Natural killer cell (primary cell): ENCODE data around the gene CNEP1R1. TPM values are rescaled to one million over a fixed set of nuclear protein-coding genes. Genes with fewer than 3 reads are reported as not detected.

Source experiments
- ATAC-seq, 3 donors: fragments of 150-1000 bp in 2 of 3; fragments of 200-7000 bp in 1 of 3; cut with Tn5 transposase; 1 replicate in 1 of 3; 2 replicates in 2 of 3; pipeline ENCODE4 v1.10.0; 2021; ENCODE audit warnings: mild to moderate bottlenecking in 2 of 3, moderate library complexity in 2 of 3
- DNase-seq, 2 donors: peaks; one replicate each; pipeline versions ENCODE4 v3.0.0 to v3.0.0-alpha.2; 2013 to 2021; ENCODE audit warnings: mixed read lengths in 1 of 2
- H3K27ac ChIP-seq: one replicate; pipeline ENCODE4 v1.5.1; 2013; ENCODE audit warnings: mild to moderate bottlenecking, low read length
- H3K27me3 ChIP-seq: one replicate; pipeline ENCODE4 v1.6.1; 2013; ENCODE audit warnings: low read length; ENCODE audit not compliant: control insufficient read depth, insufficient read depth
- H3K36me3 ChIP-seq: one replicate; pipeline ENCODE4 v1.6.1; 2013; ENCODE audit warnings: low read length; ENCODE audit not compliant: control insufficient read depth, insufficient read depth
- H3K4me1 ChIP-seq: one replicate; pipeline ENCODE4 v1.6.1; 2013; ENCODE audit warnings: low read length; ENCODE audit not compliant: control insufficient read depth, insufficient read depth
- H3K4me3 ChIP-seq: one replicate; pipeline ENCODE4 v1.5.1; 2013; ENCODE audit warnings: low read length
- H3K9me3 ChIP-seq: one replicate; pipeline ENCODE4 v1.6.1; 2013; ENCODE audit warnings: low read length; ENCODE audit not compliant: control insufficient read depth, insufficient read depth
- H3K27ac Mint-ChIP-seq, 2 donors: one replicate each; pipeline ENCODE4 v1.8.0; 2022; ENCODE audit warnings: mild to moderate bottlenecking in 2 of 2, mixed read lengths in 2 of 2, moderate library complexity in 1 of 2
- H3K27me3 Mint-ChIP-seq, 2 donors: one replicate each; pipeline ENCODE4 v1.8.0; 2022; ENCODE audit warnings: low read depth in 2 of 2, mixed read lengths in 2 of 2
- H3K36me3 Mint-ChIP-seq: one replicate; pipeline ENCODE4 v1.8.0; 2022; ENCODE audit warnings: mixed read lengths
- H3K4me1 Mint-ChIP-seq, 2 donors: one replicate each; pipeline ENCODE4 v1.8.0; 2022; ENCODE audit warnings: mixed read lengths in 2 of 2
- H3K4me3 Mint-ChIP-seq: one replicate; pipeline ENCODE4 v1.8.0; 2022; ENCODE audit warnings: mild to moderate bottlenecking, moderate library complexity, mixed read lengths
- H3K9me3 Mint-ChIP-seq, 2 donors: one replicate each; pipeline ENCODE4 v1.8.0; 2022; ENCODE audit warnings: mixed read lengths in 2 of 2
- CTCF ChIP-seq: fragments of 200-600 bp; IDR thresholded peaks from one replicate; pipeline ENCODE4 v1.8.0; 2022; ENCODE audit warnings: antibody characterized with exemption
- WGBS: methylation state at CpG from one replicate; pipeline ENCODE4 v1.1.7; 2013; ENCODE audit warnings: missing lambda C conversion rate; ENCODE audit not compliant: insufficient coverage; 5-methylcytosine and 5-hydroxymethylcytosine counted together
- intact Hi-C: fragments of 100-400 bp; cut with micrococcal nuclease; formaldehyde crosslinking; loops from one replicate; pipeline ENCODE4 v1.14.2; 2022
- total RNA-seq, 4 donors: library from RNA; stranded (reverse); fragments of 120-200 nt in 1 of 4; gene quantifications; one replicate each; pipeline versions ENCODE4 v1.2.3 to v1.2.4, GENCODE V29; 2013 to 2022

The CNEP1R1 gene
- total RNA-seq, 3 donors from 2014 or later (not counting 1 experiment from before 2014, with no cell fraction given): 34.3 to 41.6 (median 37.5) TPM

- no peak for DNase-seq
- TF ChIP-seq CTCF: no peak
- ATAC-seq: no peak
- Mint-ChIP-seq H3K27me3 (peaks cover 14 to 44% of the 10 kb centered on the region in 2 donors), H3K4me3 (no peak overlapping the region), H3K27ac (no peak overlapping the region), H3K36me3 (no peaks in the 10 kb centered on the region), H3K9me3 (no peaks in the 10 kb centered on the region), H3K4me1 (no peaks in the 10 kb centered on the region)
- H3K27me3 ChIP-seq: no peaks in the 10 kb centered on the region
- H3K4me3 ChIP-seq: no peak overlapping the region
- peaks cover 3% of the 10 kb centered on the region for H3K9me3 ChIP-seq
- no peaks in the 10 kb centered on the region for H3K4me1 ChIP-seq
- H3K36me3 ChIP-seq: no peaks in the 10 kb centered on the region
- WGBS: 98% methylated on average over 5 of the region's 5 CpGs
- no peak overlapping the region for H3K27ac ChIP-seq
- intact Hi-C loops: no loop called here
Observed at GRCh38 chr16:49998991-49999390, 26.0 kb upstream of the CNEP1R1 start.

- TF ChIP-seq CTCF: no peak
- Histone ChIP-seq H3K4me3 (no peak overlapping the region), H3K36me3 (no peaks in the 10 kb centered on the region), H3K27ac (no peak overlapping the region), H3K27me3 (no peaks in the 10 kb centered on the region), H3K9me3 (peaks cover 3% of the 10 kb centered on the region), H3K4me1 (no peaks in the 10 kb centered on the region)
- H3K4me1 Mint-ChIP-seq: no peaks in the 10 kb centered on the region
- DNase-seq: no peak
- intact Hi-C loops: no loop called here
- no peaks in the 10 kb centered on the region for H3K9me3 Mint-ChIP-seq
- ATAC-seq: no peak
- no peaks in the 10 kb centered on the region for H3K36me3 Mint-ChIP-seq
- peaks cover 17 to 28% of the 10 kb centered on the region in 2 donors for H3K27me3 Mint-ChIP-seq
- H3K4me3 Mint-ChIP-seq: no peak overlapping the region
- WGBS: 92% methylated on average over 3 of the region's 3 CpGs
- no peak overlapping the region for H3K27ac Mint-ChIP-seq
Observed at GRCh38 chr16:50001144-50001543, 23.9 kb upstream of the CNEP1R1 start.

DNA sequence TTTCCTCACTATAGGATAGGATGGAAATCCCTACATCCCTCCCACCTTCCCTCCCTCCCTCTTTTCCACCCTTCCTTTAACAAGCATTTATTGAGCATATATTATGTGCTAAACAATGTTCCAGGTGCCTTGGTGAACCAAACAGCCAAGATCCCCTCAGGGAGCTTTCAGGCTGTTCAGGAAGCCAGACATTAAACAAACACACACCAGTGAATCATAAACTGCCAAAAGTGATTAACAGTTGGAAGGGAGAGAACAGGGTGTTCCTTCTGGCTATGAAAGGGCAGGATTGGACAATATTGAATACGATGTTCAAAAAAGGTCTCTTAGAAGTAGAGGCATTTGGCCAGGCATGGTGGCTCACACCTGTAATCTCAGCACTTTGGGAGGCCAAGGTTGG is 22.8 kb upstream of the CNEP1R1 start:
- ATAC-seq: no peak
- Histone ChIP-seq H3K36me3 (no peaks in the 10 kb centered on the region), H3K27ac (no peak overlapping the region), H3K27me3 (no peaks in the 10 kb centered on the region), H3K4me3 (no peak overlapping the region), H3K4me1 (no peaks in the 10 kb centered on the region), H3K9me3 (peaks cover 3% of the 10 kb centered on the region)
- 93% methylated on average over 1 of the region's 1 CpG for WGBS
- no peak for DNase-seq
- no peak overlapping the region for H3K4me3 Mint-ChIP-seq
- no peaks in the 10 kb centered on the region for H3K4me1 Mint-ChIP-seq
- H3K36me3 Mint-ChIP-seq: no peaks in the 10 kb centered on the region
- peaks cover 19 to 28% of the 10 kb centered on the region in 2 donors for H3K27me3 Mint-ChIP-seq
- intact Hi-C loops: no loop called here
- no peaks in the 10 kb centered on the region for H3K9me3 Mint-ChIP-seq
- no peak for TF ChIP-seq CTCF
- H3K27ac Mint-ChIP-seq: no peak overlapping the region

- ATAC-seq: no peak
Observed at GRCh38 chr16:50004239-50004638, 20.8 kb upstream of the CNEP1R1 start.

More at GRCh38 chr16:50004239-50004638, 20.8 kb upstream of the CNEP1R1 start:
- intact Hi-C loops: no loop called here
- H3K4me1 Mint-ChIP-seq: no peaks in the 10 kb centered on the region
- no peaks in the 10 kb centered on the region for H3K9me3 Mint-ChIP-seq
- H3K4me3 ChIP-seq: no peak overlapping the region
- H3K27ac Mint-ChIP-seq: no peak overlapping the region
- WGBS: 83% methylated on average over 4 of the region's 4 CpGs
- peaks cover 13 to 19% of the 10 kb centered on the region in 2 donors for H3K27me3 Mint-ChIP-seq
- H3K4me1 ChIP-seq: no peaks in the 10 kb centered on the region
- no peaks in the 10 kb centered on the region for H3K36me3 Mint-ChIP-seq
- H3K4me3 Mint-ChIP-seq: no peak overlapping the region
- TF ChIP-seq CTCF: no peak
- H3K27me3 ChIP-seq: no peaks in the 10 kb centered on the region
- H3K27ac ChIP-seq: no peak overlapping the region
- H3K9me3 ChIP-seq: peaks cover 3% of the 10 kb centered on the region
- no peaks in the 10 kb centered on the region for H3K36me3 ChIP-seq
- DNase-seq: no peak
